Inferior parietal cortex (tissue), 1 donor: Measurements from ENCODE around the gene CFHR4.
"Not testable (repeated sequence)": the region's sequence is repeated elsewhere in the genome, so short reads cannot be mapped to it uniquely, and the experiment has no call there.

Source experiments
- DNase-seq: peaks from one replicate; pipeline ENCODE4 v3.0.0-alpha.2; 2016; ENCODE audit errors: extremely low spot score

CFHR4 gene

DNA sequence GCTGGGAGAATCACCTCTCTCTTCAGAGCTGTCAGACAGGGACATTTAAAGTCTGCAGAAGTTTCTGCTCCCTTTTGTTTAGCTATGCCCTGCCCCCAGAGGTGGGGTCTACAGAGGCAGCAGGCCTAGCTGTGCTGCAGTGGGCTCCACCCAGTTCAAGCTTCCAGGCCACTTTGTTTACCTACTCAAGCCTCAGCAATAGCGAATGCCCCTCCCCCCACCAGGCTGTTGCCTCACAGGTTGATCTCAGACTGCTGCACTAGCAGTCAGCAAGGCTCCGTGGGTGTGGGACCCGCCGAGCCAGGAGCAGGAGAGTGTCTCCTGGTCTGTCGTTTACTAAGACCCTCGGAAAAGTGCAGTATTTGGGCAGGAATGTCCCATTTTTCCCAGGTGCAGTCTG lies 53.6 kb downstream of the CFHR4 start:
- DNase-seq, result not testable (repeated sequence)

- not testable (repeated sequence) for DNase-seq
These were observed 55.7 kb downstream of the CFHR4 start, which contains the start of gene CFHR2 for GRCh38 chr1:196943568-196943967. Gene CFHR2 (plus strand): TSS chr1:196943738. CDS start chr1:196943881, 143 bp downstream.

- DNase-seq, result no peak
These were observed 64.0 kb downstream of the CFHR4 start for GRCh38 chr1:196951711-196952394.

DNA sequence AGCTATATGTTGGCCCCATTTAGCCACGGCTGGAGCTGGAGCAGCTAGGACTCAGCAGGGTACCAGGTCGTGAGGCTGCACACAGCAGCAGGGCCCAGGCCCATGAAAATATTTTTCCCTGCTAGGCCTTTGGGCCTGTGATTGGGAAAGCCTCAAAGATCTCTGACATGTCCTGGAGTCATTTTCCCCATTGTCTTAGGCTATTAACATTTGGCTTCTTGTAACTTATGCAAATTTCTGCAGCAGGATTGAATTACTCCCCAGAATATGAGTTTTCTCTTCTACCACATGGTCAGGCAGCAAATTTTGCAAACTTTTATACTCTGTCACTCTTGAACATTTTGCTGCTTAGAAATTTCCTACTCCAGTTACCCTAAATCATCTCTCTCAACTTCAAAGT lies 66.9 kb downstream of the CFHR4 start:
- no peak for DNase-seq

- no peak for DNase-seq
These were observed 68.1 kb downstream of the CFHR4 start for GRCh38 chr1:196955926-196956325.

DNA sequence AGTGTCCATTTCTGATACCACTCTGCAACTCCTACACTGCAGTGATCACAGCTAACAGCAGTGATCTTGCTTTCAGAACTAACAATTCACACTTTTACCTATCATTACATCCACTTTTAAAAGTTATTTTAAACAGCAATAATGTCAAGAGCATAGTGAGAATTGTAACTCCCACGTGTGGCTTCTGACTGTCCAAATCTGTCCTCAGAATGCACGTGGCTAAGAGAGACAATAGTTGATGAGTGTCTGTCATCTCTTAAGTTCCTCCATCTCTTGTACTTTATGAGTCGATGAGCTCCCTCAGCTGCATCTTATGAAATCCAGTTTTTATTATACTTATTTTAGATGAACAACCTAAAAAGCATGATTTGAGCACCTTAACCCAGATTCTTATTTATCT lies 73.0 kb downstream of the CFHR4 start:
- DNase-seq, result no peak
